ENCODE results near the gene PDZRN4. TPM values are rescaled to one million over a fixed set of nuclear protein-coding genes. Genes with fewer than 3 reads are reported as not detected.
"Not testable (repeated sequence)": the region's sequence is repeated elsewhere in the genome, so short reads cannot be mapped to it uniquely, and the experiment has no call there.

Gene PDZRN4
- total RNA-seq, 1 donor from 2014 or later: not detected

DNA sequence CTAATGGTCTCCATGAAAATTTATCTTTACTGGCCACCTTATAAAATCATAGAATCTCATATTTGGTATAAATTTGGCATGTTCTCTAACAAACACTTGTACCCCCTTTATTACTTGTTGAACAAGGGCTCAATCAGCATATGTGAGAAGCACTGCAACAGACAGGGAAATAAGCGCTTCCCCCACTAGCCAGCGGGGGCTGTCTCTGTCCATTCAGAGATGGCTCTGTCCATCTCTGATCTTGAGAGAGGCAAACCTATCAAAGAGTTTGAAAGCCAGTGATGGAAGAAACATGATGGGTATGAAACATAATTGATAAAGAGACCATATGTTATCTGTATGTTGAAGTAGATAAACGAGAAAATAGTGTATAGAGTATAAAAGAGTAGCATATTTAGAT lies 326.8 kb downstream of the PDZRN4 start:
- no peak for DNase-seq
- ATAC-seq (ENCODE audit: poor library complexity): no peak
- intact Hi-C loops (cut with DNase I): no loop called here

DNA sequence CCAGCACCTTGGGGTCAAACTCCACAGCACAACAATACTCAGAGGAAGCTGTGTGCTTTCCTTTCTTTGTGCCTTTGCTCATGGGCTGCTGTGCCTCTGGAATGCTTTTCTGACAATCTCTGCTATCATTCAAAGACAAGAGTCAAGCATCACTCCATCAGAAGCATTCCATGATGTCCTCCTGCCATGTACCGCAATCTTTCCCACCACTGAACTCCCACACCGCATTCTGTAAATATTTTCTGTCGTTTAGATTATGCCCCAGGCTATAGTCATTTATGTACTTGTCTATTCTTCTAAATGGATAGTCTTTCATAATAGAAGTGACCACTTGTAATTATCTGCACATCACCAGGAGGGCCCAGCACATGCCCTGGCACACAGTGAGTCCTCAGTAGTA lies 327.8 kb downstream of the PDZRN4 start:
- ATAC-seq (ENCODE audit: poor library complexity): no peak
- DNase-seq: no peak
- intact Hi-C loops (cut with DNase I): no loop called here

DNA sequence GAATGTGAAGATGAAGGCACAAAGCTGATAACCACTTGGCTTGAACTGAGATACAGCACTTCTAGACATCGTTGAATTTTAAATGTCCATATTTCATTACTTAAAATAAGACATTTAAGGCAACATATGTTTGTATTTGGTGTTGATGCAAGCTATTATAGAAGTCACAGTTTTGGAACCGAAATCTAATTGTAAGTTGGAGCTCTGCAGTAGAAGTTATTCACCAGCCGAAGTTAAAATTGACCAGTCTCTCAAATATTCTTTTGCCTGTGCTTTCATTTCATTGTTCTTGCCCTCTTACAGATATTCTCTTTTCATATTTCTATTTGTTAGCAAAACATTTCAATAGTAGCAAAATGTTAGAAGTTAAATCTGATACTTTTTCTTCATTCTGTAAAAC lies 332.7 kb downstream of the PDZRN4 start:
- intact Hi-C loops (cut with DNase I): no loop called here
- DNase-seq: no peak
- ATAC-seq (ENCODE audit: poor library complexity): no peak

DNA sequence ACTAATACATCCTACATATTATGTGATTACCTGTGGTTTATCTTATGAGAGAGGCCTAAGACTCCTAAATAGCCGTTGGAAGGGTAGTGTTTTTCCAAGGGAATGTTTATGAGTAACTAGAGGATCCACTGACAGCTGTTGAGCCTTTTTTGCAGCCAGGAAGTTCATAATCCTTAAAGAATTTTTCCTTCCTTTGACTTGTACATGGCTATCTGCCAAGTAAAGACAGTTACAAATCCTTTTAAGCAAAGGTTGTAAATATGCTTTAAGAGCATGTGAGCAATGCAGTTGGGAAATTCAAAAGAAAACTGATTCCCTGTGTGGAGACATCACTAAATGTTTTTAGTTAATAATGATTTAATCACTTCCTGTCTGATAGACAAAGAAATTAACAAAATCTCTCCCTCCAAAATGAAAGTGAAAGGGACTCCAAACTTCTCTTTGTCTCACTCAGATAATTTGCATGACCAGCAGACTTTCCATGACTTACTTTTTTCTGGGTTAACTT lies 333.8 kb downstream of the PDZRN4 start:
- no peak for DNase-seq
- ATAC-seq (ENCODE audit: poor library complexity): peak; percentile 45
- intact Hi-C loops (cut with DNase I): no loop called here

DNA sequence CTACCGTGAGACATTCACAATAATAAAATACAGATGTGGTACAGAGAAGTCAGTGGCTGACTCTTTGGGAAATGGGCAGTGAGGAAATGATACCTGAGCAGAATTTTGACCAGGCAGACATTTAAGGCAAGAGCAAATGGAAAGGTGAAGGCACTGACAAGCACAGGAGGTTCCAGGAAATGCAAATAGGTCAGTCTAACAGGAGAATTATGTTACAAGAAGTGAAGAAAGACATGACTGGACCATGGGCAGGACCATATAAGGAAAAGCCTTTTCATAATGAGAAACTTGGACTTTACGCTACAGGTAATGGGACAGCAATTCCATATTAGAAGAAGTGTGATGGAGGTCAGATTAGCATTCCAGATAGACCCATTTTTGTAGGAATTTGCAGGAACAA lies 338.9 kb downstream of the PDZRN4 start:
- no peak for ATAC-seq (ENCODE audit: poor library complexity)
- intact Hi-C loops (cut with DNase I): no loop called here
- no peak for DNase-seq

DNA sequence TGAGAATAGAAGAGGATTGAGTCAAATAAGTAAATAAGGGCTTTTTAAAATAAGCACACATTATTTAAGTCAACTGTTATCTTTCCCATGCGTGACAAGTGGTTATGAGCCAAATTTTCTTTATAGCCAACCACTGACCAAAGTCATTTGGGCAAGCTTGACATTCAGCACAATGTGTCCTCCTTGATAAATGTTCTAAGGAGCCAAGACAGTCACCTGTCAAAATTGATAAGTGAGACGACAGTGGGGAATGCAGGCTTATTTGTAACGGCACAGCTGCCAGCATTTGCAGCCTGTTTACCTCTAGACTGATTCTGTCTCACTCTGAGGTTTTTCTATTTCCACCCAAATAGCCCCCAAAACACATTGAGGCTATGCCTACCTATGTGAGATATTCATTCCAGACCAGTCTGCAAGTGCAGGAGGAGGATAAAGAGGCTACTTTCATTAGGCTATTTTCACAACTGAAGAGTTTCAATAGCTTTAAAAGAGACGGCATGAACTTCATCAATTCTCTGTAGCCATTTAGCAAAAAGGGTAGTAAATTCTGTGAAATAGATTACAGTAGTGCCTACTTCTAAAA lies 339.5 kb downstream of the PDZRN4 start:
- intact Hi-C loops (cut with DNase I): no loop called here
- ATAC-seq (ENCODE audit: poor library complexity) (no peak), DNase-seq (no peak)

DNA sequence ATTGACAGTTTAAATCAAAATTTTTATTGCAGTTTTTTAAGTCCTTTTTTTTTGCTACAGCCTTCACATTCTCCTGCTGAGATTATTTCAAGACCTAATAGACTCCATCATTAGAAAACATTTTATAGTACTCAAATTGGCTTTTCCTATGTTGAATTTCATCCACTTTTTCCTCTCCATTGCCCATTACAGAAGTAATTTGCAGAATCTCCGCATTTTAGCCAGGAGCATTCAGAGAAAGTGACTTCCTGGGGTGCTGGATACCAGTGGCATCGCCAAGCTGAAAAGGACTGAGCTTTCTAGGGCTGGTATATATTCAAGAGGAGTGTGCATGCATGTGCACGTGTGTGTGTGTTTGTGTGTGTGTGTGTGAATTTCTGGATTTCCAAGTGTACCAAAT lies 340.8 kb downstream of the PDZRN4 start:
- no peak for ATAC-seq (ENCODE audit: poor library complexity)
- no peak for DNase-seq
- intact Hi-C loops (cut with DNase I): no loop called here

DNA sequence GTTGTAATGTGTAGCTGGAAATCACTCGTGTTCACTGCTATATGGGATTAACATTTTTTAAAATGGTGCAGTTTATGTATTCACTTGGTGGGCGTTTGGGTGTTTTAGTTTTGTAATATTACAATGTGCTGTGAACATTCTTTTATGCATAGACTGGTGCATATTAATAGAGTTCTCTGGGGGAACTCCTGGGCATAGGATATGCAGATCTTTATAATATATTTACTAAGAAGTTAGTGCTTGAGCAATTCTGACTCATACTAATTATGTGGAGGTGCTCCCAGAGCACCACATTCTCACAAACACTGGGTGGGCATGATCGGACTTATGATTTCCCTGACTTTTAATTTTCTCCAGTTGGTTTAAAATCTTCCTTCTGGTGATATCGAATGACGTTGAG lies 342.3 kb downstream of the PDZRN4 start:
- ATAC-seq (ENCODE audit: poor library complexity): no peak
- DNase-seq: no peak
- intact Hi-C loops (cut with DNase I): no loop called here

DNA sequence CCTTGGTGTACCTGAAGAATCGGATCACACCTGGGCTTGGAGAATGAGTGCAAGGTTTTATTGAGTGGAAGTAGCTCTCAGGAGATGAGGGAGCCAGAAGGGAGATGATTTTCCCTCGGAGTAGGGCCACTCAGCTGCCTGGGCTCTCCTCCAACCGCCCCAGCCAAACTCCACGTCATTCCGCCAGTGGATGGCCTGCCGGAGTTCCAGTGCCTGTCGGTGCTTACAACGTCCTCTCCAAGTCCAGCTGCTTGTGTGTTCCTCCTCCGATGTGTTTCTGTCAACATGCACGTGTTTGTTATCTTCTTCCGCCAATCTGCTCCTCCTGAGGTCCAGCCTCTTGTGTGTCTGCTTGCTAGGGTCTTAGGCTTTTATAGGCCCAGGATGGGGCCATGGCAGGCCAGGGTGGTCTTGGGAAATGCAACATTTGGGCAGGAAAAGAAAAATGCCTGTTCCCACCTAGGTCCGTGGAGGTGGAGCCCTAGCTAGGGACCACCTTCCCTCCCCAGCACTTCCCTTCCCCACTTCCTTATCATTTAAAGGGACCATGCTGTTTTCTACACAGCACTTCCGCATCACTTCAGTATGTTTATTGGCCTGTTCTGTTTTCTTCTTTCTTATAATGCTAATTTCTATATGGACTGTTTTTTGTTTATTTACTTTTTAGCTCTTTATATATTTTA lies 343.2 kb downstream of the PDZRN4 start:
- DNase-seq (peak; percentile 82), ATAC-seq (ENCODE audit: poor library complexity) (peak; percentile 90)
- intact Hi-C loops (cut with DNase I): no loop called here

DNA sequence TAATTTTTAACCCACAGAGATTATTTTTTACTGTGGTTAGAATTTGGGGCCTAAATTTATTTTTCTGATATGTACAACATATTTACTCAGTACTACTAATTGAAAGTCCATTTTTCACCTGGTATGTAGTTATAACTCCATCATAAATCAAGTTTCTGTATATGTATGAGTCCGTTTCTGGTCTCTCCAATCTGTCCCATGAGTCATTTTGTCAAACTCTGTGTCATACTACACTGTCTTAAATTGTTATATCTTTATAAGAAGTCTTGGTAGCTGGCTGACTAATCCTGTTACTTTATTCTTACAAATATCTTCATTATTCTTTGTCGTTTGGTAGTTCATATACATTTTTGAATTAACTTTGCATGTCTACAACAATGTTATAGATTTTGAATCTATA lies 344.0 kb downstream of the PDZRN4 start:
- DNase-seq (no peak), ATAC-seq (ENCODE audit: poor library complexity) (no peak)
- intact Hi-C loops (cut with DNase I): no loop called here

DNA sequence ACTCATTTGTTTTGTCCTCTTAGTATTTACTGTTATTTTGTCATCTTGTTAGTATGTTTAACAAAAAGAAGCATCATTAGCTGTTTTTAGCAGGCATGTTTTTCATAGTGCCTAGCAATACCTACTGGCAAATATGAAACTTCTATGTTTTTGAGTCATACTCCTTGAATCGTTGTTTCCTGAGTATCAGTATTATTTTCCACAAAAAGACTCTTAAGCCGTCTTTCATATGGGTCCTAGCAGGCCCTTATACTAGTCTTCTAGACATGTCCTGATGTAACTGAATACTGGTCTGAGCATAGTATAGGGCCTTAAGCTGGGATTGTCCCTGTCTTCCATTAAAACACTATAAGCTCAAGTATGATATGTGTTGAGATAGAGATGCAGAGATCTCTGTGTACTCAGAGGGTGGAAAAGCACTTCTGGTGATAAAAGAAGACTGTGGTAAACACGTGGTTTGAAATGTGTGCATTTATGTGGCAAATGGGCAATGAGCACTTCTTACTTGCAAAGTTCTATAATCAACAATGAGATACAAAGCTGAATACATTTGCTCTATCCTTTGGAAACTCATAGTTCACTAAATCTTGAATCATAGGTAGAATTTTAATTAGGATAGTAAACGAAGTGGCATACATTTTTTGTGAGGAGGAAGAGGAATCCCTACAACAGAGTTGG lies 348.8 kb downstream of the PDZRN4 start:
- ATAC-seq (ENCODE audit: poor library complexity) (no peak), DNase-seq (no peak)
- intact Hi-C loops (cut with DNase I): no loop called here

DNA sequence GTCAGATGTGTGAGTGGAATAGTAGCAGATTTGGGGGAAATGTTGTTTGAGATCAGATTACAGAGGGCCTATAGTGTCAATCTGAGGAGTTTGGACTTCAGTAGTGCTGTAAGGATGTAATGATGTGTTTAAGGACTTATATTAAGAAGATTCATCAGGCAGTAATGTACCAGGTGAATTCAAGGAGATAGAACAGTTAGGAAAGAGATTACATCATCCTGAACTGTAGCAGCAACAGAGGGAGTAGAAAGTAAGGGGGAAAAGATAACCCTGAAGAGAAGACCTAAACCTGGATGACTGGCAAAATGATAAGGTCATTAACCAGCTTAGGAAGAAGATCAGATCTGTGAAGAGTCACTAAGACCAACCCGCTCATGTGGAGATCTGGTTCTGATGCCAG lies 349.4 kb downstream of the PDZRN4 start:
- no peak for DNase-seq
- ATAC-seq (ENCODE audit: poor library complexity): no peak

DNA sequence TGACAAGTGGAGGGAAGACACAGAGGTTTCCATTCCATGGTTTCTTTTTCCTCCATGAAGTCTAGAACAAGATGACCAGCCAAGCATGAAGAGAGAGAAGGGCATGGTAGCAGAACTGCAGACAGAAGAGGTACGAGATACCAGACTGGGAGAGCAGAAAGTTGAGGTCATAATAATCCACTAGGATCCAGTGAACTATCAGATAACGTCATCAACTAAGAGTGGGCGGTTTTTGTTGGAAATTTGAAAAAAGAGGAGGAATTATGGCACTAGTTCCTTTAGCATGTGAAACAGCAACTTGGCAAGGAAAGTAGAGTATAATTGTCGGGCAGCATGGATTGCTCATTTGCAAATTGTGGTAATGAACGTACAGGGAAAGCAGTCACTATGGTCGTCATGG lies 357.6 kb downstream of the PDZRN4 start:
- ATAC-seq (ENCODE audit: poor library complexity): no peak
- intact Hi-C loops (cut with DNase I): no loop called here

More for the DNA sequence above, 349.4 kb downstream of the PDZRN4 start:
- intact Hi-C loops (cut with DNase I): no loop called here

DNA sequence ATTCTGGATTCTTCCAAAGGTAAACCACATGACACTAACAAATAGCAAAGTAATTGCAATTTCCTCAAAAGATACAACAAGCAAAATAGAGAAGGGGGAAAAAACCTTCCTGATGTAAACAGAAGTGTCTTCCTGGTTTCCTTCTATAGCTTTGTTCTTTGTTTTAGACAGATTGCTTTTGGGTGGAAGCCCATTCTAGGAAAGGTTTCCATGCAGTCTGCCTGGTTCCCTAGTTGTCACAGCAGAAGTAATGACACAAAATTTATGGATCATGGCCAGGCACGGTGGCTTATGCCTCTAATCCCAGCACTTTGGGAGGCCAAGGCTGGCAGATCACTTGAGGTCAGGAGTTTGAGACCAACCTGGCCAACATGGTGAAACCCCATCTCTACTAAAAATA lies 359.0 kb downstream of the PDZRN4 start:
- ATAC-seq (ENCODE audit: poor library complexity); DNase-seq; intact Hi-C loops (cut with DNase I): not testable (repeated sequence)

More for the DNA sequence above, 357.6 kb downstream of the PDZRN4 start:
- no peak for DNase-seq

DNA sequence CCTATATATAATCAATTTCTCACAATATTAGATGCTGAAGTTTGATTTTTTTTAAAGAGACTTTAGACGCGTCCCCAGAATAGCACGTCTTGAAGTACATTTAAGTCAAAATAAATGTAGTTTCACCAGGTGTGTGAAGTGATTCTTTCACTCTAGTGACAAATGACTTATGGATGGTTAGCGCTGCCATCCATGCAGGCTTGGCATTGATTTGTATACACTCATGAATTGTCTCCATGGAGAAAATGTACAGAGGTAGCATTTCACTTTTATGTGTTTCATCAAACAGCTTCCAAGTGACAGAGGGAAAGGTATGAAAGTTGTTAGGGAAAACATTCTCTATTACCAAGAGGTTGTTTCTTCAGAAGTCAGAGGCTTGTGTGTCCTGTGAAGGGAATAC lies 360.8 kb downstream of the PDZRN4 start:
- intact Hi-C loops (cut with DNase I): no loop called here
- no peak for DNase-seq
- ATAC-seq (ENCODE audit: poor library complexity): no peak

DNA sequence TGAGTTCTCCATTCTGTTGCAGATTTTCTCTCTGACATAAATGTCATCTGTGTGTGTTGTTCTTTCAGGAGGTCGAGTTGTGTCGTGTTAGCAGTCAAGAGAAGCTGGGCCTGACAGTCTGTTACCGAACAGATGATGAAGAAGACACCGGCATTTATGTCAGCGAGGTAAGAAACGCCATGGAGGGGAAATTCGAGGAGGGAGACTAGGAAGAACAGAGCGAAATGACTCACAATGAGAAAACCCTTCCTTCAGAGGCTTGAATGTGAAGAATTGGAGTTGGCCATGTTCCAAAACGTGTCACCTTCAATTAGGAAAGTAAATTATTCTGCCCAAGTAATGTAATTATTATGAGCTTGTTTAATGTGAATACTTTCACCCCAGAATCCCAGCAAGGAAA lies 364.5 kb downstream of the PDZRN4 start:
- intact Hi-C loops (cut with DNase I): no loop called here
- DNase-seq: no peak
- no peak for ATAC-seq (ENCODE audit: poor library complexity)

DNA sequence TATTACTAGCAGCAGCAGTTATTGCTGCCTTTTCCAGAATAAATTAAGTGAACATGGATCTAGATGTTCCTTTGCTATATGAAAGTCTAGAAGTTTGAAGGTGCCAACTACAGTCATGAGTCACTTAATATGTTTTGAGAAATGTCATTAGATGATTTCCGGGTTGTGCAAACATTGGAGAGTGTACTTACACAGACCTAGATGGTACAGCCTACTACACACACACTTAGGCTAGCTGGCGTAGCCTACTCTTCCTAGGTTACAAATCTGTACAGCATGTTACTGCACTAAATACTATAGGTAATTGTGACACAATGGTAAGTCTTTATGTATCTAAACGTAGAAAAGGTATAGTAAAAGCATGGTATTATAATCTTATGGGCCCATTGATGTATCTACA lies 368.1 kb downstream of the PDZRN4 start:
- intact Hi-C loops (cut with DNase I): no loop called here
- no peak for DNase-seq
- ATAC-seq (ENCODE audit: poor library complexity): no peak

DNA sequence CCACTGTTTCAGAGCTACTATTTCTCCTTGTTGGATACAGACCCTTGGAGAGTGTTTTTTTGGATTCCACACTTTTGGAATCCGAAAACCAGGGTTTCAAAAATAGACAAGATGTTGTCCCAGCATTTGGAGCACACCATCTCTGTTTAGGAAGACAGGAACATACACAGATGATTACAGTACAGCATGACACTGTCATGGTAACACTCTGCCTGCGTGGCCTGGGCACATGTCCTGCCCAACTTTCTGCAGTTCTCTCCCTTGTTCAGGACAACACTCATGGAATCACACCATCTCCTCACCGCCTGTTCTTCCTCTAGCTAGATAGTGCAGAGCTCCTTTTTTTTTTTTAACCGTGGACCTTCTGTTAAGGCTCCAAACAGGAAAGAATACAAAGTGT lies 369.2 kb downstream of the PDZRN4 start:
- DNase-seq (no peak), ATAC-seq (ENCODE audit: poor library complexity) (no peak)
- intact Hi-C loops (cut with DNase I): no loop called here

DNA sequence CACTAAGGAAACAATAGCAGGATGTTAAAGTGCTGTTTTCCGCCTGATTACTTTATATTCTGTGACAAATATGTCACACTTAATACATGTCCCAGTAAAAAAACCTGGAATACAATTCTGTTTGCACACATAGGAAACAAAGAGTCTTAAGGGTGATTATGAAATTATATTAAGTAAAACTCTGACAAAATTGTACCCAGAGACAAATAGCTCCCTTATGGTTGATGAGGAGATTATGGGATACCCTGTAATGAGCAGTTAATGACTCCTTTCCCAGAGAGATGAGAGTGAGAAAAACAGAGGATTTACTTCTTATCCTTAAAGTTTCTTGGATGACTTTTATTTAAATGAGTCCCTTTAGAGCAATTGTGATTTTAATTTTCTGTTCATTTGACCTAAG lies 370.6 kb downstream of the PDZRN4 start:
- ATAC-seq (ENCODE audit: poor library complexity) (no peak), DNase-seq (no peak)
- intact Hi-C loops (cut with DNase I): no loop called here

DNA sequence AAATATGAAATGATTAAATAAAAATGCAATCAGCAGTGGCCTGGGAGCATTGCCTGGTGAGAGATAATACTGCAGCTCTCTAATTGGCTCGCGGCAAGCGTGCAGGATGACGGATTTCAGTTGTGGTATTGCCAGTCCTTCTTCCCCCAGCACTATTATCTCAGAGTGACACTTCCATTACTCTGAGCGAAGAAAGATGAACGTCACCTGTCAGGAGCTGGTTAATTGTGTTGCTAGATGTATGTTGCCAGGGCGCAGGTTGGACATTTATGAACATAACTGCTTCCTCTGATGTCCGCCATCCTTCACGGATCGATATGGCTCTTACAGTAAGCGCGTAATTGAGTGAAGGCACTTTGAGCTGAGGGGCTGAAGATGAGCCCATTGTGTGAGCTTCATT lies 374.9 kb downstream of the PDZRN4 start:
- intact Hi-C loops (cut with DNase I): no loop called here
- ATAC-seq (ENCODE audit: poor library complexity) (no peak), DNase-seq (no peak)

Measured in Right ventricle myocardium superior (tissue), 1 donor.